Gastrocnemius medialis (tissue), 4 donors: ENCODE data around the gene HIRA.

Experiments
- POLR2A ChIP-seq, 2 donors: fragments of 450-650 bp; IDR thresholded peaks; one replicate each; pipeline ENCODE4 v1.6.1; 2017; ENCODE audit warnings: antibody characterized with exemption in 2 of 2, mild to moderate bottlenecking in 2 of 2, moderate library complexity in 2 of 2
- TF ChIP-seq, protein P1 (sequence below), 5 experiments: fragments of 450-650 bp in 3 of 5; fragments of 200-600 bp in 2 of 5; sonication (generic) in 2 of 5; IDR thresholded peaks in 4 of 5; conservative IDR thresholded peaks in 1 of 5; 1 replicate in 4 of 5; 2 replicates in 1 of 5; pipeline ENCODE4 v1.5.1; 2016 to 2019; ENCODE audit warnings: antibody characterized with exemption in 5 of 5, mild to moderate bottlenecking in 3 of 5, moderate library complexity in 3 of 5

- no peak for TF ChIP-seq POLR2A (IDR thresholded peaks at IDR 0.05)
- TF ChIP-seq, protein P1, sequence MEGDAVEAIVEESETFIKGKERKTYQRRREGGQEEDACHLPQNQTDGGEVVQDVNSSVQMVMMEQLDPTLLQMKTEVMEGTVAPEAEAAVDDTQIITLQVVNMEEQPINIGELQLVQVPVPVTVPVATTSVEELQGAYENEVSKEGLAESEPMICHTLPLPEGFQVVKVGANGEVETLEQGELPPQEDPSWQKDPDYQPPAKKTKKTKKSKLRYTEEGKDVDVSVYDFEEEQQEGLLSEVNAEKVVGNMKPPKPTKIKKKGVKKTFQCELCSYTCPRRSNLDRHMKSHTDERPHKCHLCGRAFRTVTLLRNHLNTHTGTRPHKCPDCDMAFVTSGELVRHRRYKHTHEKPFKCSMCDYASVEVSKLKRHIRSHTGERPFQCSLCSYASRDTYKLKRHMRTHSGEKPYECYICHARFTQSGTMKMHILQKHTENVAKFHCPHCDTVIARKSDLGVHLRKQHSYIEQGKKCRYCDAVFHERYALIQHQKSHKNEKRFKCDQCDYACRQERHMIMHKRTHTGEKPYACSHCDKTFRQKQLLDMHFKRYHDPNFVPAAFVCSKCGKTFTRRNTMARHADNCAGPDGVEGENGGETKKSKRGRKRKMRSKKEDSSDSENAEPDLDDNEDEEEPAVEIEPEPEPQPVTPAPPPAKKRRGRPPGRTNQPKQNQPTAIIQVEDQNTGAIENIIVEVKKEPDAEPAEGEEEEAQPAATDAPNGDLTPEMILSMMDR (IDR thresholded peaks at IDR 0.05 in 4 of 5, conservative IDR thresholded peaks at IDR 0.05 in 1 of 5) = no peak
These were observed 34.7 kb upstream of the HIRA start for GRCh38 chr22:19466126-19466716.
